Measurements from ENCODE around the gene CIPC.

CIPC gene

DNA sequence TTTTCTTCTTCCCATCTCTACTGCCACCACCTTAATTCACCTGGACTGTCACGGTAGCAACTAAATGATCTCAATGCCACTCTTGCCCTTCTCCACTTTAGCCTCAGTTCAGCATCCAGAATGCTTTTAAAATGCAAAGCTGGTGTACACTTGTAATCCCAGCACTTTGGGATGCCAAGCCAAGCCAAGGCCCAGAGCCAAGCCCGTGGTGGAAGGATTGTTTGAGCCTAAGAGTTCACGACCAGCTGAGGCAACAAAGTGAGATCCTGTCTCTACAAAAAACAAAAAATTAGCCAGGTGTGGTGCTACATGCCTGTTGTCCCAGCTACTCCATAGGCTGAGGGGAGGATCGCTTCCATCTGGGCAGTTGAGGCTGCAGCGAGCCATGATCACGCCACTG lies 5.9 kb downstream of the CIPC start:
- no peak for DNase-seq

GRCh38 chr14:77104393-77104792 lies 6.3 kb downstream of the CIPC start:
- DNase-seq: no peak

- DNase-seq: no peak
Observed at GRCh38 chr14:77105145-77105939, 7.3 kb downstream of the CIPC start.

DNA sequence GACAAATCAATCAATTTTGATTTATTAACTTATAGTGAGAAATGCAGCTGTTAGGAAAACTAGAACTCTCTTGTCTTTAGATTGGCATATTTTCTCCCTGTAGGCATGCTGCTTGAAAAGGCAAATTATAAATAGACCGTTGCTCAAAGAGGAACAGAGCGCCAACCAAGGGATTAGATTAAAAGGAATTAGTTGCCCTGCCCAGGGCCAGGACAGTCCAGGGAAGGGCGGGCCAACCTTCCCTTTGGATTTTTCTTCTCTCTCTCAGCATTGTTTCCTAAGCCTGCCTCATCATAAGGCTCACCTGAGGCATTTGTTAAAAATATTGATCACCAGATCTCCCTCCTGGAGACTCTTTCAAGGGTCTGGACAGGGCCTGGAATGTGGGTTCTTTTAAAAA lies 8.6 kb downstream of the CIPC start:
- no peak for DNase-seq

DNA sequence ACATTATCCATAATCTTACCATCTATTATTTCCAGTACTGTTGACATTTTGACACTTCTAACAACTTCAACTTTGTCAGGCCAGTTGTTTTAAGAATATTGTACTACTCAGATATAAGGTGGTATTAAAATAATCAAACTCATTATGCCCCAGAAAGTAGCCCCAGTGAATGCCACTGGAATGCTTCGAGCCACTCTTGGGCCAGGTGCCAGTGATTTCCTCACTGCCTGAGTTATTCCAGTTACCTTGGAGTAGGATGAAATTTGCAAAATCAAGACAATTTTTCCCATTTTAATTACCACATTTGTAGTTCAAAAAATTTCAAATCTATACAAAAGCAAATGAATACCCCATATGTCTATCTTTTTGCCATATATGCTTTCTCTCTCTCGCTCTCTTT lies 9.2 kb downstream of the CIPC start:
- no peak for DNase-seq

- no peak for DNase-seq
Observed at GRCh38 chr14:77108753-77109152, 10.7 kb downstream of the CIPC start.

- peak in 1 of 2 experiments; percentile 44 for DNase-seq
Observed at GRCh38 chr14:77109656-77110055, 11.6 kb downstream of the CIPC start.

- no peak for DNase-seq
Observed at GRCh38 chr14:77110286-77110685, 12.2 kb downstream of the CIPC start.

DNA sequence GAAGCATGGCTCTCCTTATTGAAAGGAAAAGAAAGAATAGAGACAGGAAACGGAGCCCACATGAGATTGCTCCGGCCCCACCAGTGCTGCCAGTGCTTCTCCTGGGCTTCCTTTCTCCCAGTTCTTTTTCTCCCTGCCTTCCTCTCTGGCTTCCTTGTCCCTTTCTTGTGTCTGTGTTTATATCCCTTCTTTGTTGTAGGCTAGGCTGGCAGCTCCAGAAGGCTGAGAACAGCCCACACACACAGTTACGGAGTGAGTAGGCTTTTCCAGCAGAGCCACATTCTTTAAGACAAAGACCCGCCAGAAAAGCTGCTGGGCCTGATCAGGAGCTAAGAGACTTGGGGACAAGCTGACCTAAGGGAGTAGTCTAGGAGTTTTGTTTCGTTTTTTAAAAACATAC lies 13.0 kb downstream of the CIPC start:
- DNase-seq: no peak

- DNase-seq: no peak
Observed at GRCh38 chr14:77113644-77114043, 15.6 kb downstream of the CIPC start.

- no peak for DNase-seq
Observed at GRCh38 chr14:77114609-77115008, 16.6 kb downstream of the CIPC start.

- DNase-seq: no peak
Observed at GRCh38 chr14:77116172-77116817, 18.2 kb downstream of the CIPC start.

DNA sequence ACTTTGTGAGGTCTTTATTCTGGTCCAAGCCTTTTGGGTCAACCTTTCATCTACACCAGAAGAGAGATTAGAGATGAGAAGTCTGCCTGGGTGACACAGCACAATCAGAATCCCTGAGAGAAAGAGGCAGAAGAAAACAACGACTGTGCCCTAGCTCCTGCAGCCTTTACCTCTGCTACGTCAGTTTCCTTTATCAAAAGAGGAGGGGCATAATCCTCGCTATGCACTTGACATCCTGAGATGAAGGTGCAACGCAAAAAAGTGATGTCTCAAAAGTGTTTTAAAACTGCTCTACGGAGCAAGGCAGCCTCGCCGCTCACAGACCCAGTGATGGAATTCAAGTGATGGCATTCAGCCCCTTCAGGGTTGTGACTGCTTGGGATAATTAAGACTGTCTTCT lies 21.8 kb downstream of the CIPC start:
- no peak for DNase-seq

DNA sequence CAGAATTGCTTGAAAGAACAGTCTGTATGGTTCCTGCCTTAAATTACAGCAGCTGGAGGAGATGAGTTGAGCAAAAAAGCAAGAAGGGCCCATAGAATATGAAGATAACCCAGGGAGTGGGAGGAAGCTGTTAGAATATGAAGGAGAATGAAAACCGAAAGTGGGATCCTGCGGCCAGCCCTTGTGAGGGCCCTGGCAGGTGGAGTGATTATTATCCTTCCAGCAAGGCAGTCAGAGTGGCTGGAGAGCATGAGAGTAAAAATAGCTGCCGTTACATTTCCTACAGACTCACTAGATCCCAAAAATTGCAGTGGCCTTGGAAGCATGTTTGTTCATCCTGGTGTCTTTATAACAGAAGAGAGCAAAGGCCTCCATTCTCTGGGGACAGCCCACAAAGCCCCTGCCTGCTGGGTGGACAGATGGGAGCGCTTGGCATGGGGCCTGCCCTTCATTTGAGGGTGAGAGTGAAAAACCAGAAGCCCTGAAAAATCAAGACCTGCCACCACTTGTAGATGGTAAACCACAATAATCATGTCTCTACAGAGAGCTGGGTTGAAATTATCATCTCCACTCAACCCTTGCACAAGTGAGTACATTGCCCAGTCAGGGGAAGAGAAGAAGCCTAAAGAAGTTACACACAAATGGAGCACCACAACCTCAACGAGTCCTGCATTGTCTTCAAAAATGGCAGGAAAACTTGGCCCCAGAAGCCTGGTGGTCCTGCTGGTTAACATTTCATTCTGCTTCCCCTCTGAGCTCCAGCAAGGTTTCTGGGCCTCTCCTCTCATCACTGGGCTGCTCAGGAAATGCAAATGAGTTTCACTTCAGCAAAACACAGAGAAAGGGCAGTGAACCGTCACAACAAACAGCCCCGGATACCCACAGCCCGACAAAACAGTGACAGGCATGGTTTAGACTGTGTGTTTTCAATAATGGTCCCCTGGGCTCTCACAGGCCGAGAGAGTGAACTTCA lies 23.0 kb downstream of the CIPC start:
- DNase-seq: peak; percentile 58 to 90

DNA sequence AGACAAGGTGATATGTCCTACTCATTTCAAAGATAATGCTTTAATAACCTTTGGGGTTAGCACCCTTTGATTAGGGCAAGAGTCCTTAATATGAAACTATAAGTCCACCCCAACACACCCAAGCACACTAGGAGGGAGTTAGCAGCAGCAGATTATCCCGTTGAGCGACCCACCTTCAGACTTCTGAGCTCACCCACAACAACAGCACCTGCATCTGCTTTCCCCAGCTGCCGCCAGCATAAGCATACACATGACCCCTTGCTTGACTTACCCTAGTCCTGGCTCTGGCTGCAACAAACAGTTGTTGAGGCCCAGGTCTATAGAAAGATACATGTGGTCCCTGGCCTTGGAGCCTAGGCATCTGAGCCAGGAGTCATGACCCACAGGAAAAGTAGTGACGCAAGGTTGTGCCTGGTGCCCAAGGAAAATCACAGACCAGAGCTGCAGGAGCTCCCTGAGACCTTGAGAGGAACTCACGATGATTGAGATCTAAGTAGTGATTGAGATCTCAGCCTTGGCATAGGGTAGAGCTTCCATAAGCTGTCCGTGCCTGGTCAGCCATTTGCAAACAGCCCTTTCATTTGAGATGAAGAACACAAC lies 24.6 kb downstream of the CIPC start:
- no peak for DNase-seq

DNA sequence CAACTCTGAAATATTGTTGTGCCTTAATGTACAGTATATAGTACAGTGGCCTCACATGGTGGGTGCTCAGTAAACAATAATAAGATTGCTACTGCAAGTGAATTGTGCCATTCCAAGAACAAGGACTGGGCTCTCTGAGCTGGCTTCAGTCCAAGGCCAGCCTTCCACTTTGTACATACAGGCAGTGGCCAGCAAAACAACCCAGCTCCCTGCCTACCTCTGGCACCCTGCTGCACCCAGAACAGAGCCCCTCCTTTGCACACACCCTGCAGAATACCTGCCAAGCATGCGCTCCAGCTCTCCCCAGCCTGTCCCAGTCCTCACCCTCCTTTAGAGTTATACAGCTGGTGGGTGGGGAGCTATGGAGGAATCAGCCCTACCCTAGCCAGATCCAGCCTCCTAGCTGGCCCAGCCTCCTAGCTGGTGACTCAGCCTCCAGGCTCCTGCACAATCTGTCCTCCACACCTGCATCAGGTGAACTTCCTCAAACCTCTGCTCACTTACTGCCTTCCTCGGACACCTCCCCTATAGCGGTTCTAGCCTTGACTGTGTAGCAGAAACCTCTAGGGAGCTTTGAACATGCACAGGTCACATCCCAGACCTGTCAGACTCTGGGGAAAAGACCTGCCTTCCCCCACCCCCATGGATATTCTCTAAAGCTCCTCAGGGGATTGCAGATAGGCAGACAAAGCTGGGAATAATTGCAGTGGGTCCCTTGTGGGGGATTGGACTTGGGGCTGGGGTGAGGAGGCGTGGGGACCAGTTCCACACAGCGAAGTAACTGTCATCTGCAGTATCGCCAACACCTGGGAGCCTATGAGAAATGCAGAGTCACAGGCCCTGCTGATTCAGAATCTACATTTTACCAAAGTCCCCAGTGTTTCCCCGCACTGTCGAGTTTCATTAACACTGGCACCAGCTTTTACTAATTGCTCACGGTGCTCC lies 25.6 kb downstream of the CIPC start:
- peak in 1 of 2 experiments; percentile 67 for DNase-seq

GRCh38 chr14:77124345-77125280 lies 26.6 kb downstream of the CIPC start:
- DNase-seq: no peak

GRCh38 chr14:77125281-77125801 lies 27.3 kb downstream of the CIPC start:
- DNase-seq: no peak

DNA sequence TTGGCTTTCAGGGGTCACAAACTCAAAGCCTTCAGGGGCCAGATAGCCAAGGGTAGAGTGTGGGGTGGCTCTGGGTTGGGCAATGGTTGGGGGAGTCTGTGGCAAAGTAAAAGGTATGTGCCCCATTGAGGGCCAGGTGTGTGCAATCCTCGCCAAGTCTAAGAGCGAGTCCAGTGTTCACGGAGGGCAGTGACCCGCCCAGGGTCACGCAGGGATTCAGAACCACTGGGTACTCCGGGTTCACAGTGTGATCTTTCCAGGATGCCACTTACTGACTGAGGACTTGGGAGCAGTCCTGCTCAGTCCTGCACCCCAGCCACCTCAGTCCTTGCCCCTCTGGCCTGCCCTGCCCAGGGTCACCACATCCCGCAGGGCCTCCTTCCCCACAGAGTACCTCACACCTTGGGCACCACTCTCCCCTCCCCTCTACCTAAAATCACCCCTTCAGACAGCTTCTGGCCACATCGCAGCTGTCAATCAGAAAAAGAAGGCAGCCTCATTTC lies 27.8 kb downstream of the CIPC start:
- no peak for DNase-seq

GRCh38 chr14:77126461-77126990 lies 28.5 kb downstream of the CIPC start:
- no peak for DNase-seq

Measured in NCI-H446 (cell line).